ENCODE results near the gene SLC14A1.

- TF ChIP-seq GATA3 (IDR thresholded peaks at IDR 0.05; ENCODE audit: low read depth, low read length) (no peak), GATA2 (IDR thresholded peaks at IDR 0.05; ENCODE audit: low read depth, low read length) (no peak)
These were observed 45.5 kb upstream of the SLC14A1 start for GRCh38 chr18:45678441-45678840.
